ENCODE measurements around the gene COQ8B. TPM values are rescaled to one million over a fixed set of nuclear protein-coding genes. Genes with fewer than 3 reads are reported as not detected.

COQ8B gene
- total and polyA plus RNA-seq, 2 donors (not counting 1 experiment from before 2014, with no cell fraction given): 58.9 to 62.6 TPM

GRCh38 chr19:40750874-40751537, 34.3 kb upstream of the COQ8B start, which contains the start of gene SNRPA:
SNRPA (plus strand) TSS chr19:40751203; CDS start chr19:40751409, 206 bp downstream.
- Mint-ChIP-seq H3K4me3 (peak within 1 kb of the TSS; percentile 93), H3K9me3 (ENCODE audit: insufficient read depth) (no peaks in the 10 kb centered on the region), H3K4me1 (peaks cover 48% of the 10 kb centered on the region), H3K27me3 (no peaks in the 10 kb centered on the region), H3K27ac (peak within 1 kb of the TSS; percentile 95)
- no peaks in the 10 kb centered on the region for H3K9me3 ChIP-seq (ENCODE audit: control extremely low read depth in 1 of 3, control insufficient read depth in 2 of 3, insufficient read depth in 1 of 3, low read length in 2 of 3)
- H3K9ac ChIP-seq (ENCODE audit: low read length): peak within 1 kb of the TSS; percentile 96
- peak within 1 kb of the TSS; percentile 89 for H2AFZ ChIP-seq (ENCODE audit: insufficient read depth, low read depth, low read length, poor library complexity, severe bottlenecking)
- H3K4me2 ChIP-seq (replicated peaks; ENCODE audit: low read depth, low read length, poor library complexity, severe bottlenecking): peak within 1 kb of the TSS; percentile 83
- TF ChIP-seq EZH2 (IDR thresholded peaks at IDR 0.05; ENCODE audit: borderline replicate concordance, insufficient read depth, low read depth, low read length, poor library complexity, severe bottlenecking): no peak
- TF ChIP-seq CTCF (IDR thresholded peaks at IDR 0.05): no peak
- intact Hi-C loops (cut with micrococcal nuclease): loop anchor here (1.0 to 5.0 kb wide), 8 partner anchors 26 to 511 kb away; partner anchors contain the start of genes COQ8B, HNRNPUL1 and NUMBL
- H3K4me3 ChIP-seq (ENCODE audit: control extremely low read depth in 1 of 5, extremely low read depth in 1 of 5, insufficient read depth in 1 of 5, low read depth in 2 of 5, low read length in 4 of 5): peak within 1 kb of the TSS; percentile 86 to 98 (median 89)
- CTCF ChIA-PET: interaction anchor here (1.0 to 2.8 kb wide), 9 partner anchors 27 to 88 kb away, joined by 3 to 29 read pairs (median 8); partner anchors contain the start of genes COQ8B, EGLN2, ITPKC and RAB4B
- H3K27ac ChIP-seq (ENCODE audit: low read length in 2 of 2): peak within 1 kb of the TSS; percentile 94 to 97
- peaks cover 37 to 61% of the 10 kb centered on the region in 2 donors for H3K4me1 ChIP-seq (ENCODE audit: control insufficient read depth in 2 of 2, insufficient read depth in 2 of 2, low read length in 2 of 2)
- ATAC-seq (ENCODE audit: low read depth): peak; percentile 62
- H3K79me2 ChIP-seq (ENCODE audit: control insufficient read depth, insufficient read depth, low read length): peaks cover 60% of the 10 kb centered on the region
- DNase-seq: peak; percentile 99
- no peaks in the 10 kb centered on the region for H3K27me3 ChIP-seq (replicated peaks in 1 of 4; ENCODE audit: control extremely low read depth in 1 of 4, control insufficient read depth in 3 of 4, insufficient read depth in 4 of 4, low read length in 3 of 4)
- WGBS (ENCODE audit: insufficient coverage): under 1% methylated on average over 46 of the region's 46 CpGs
- peaks cover 26% of the 10 kb centered on the region for H4K20me1 ChIP-seq (ENCODE audit: control insufficient read depth, insufficient read depth, low read length, poor library complexity, severe bottlenecking)
- POLR2A ChIA-PET: interaction anchor here (0.6 to 4.7 kb wide), 12 partner anchors 22 to 591 kb away, joined by 3 to 99 read pairs (median 8); partner anchors contain the start of genes COQ8B, EGLN2, ITPKC and MIA
- H3K36me3 ChIP-seq (replicated peaks in 1 of 2; ENCODE audit: control extremely low read depth in 1 of 2, control insufficient read depth in 1 of 2, extremely low read depth in 1 of 2, insufficient read depth in 2 of 2, low read length in 1 of 2): peaks cover 7 to 16% of the 10 kb centered on the region in 2 experiments
